ENCODE measurements around the gene C4orf50.

C4orf50 gene

GRCh38 chr4:5998333-5998936, 19.8 kb downstream of the C4orf50 start:
- Histone ChIP-seq H3F3A (ENCODE audit: low read depth) (no peaks in the 10 kb centered on the region), H3K79me2 (ENCODE audit: insufficient read depth, low read length) (no peaks in the 10 kb centered on the region), H3K9ac (ENCODE audit: low read depth, low read length, poor library complexity, severe bottlenecking) (no peak overlapping the region), H3K36me3 (ENCODE audit: insufficient read depth, low read length) (no peaks in the 10 kb centered on the region), H3K4me1 (ENCODE audit: insufficient read depth, low read length, poor library complexity, severe bottlenecking) (no peaks in the 10 kb centered on the region), H2AFZ (ENCODE audit: low read length) (no peak overlapping the region; the same call in 1 of the 2 replicates), H3K27me3 (ENCODE audit: insufficient read depth, low read length, poor library complexity, severe bottlenecking) (no peaks in the 10 kb centered on the region), H3K4me2 (ENCODE audit: low read depth, low read length, poor library complexity, severe bottlenecking) (no peak overlapping the region), H3K9me3 (ENCODE audit: insufficient read depth, low read depth, low read length) (no peaks in the 10 kb centered on the region), H4K20me1 (ENCODE audit: insufficient read depth, low read length, poor library complexity, severe bottlenecking) (no peaks in the 10 kb centered on the region), H3K4me3 (ENCODE audit: low read length, poor library complexity, severe bottlenecking) (no peak overlapping the region), H3K9me2 (replicated peaks; ENCODE audit: low read depth, low read length) (no peaks in the 10 kb centered on the region)
- TF ChIP-seq CTCF (conservative IDR thresholded peaks at IDR 0.05; ENCODE audit: low read length) (peak; percentile 99), EZH2phosphoT487 (IDR thresholded peaks at IDR 0.05; ENCODE audit: borderline replicate concordance) (no peak)

- Histone ChIP-seq H3K79me2 (ENCODE audit: insufficient read depth, low read length) (no peaks in the 10 kb centered on the region), H3K4me3 (ENCODE audit: low read length, poor library complexity, severe bottlenecking) (no peak overlapping the region), H3F3A (ENCODE audit: low read depth) (no peaks in the 10 kb centered on the region), H3K9ac (ENCODE audit: low read depth, low read length, poor library complexity, severe bottlenecking) (no peak overlapping the region), H4K20me1 (ENCODE audit: insufficient read depth, low read length, poor library complexity, severe bottlenecking) (no peaks in the 10 kb centered on the region), H3K27me3 (ENCODE audit: insufficient read depth, low read length, poor library complexity, severe bottlenecking) (no peaks in the 10 kb centered on the region), H3K4me2 (ENCODE audit: low read depth, low read length, poor library complexity, severe bottlenecking) (no peak overlapping the region), H3K36me3 (ENCODE audit: insufficient read depth, low read length) (no peaks in the 10 kb centered on the region), H2AFZ (ENCODE audit: low read length) (no peak overlapping the region), H3K9me2 (replicated peaks; ENCODE audit: low read depth, low read length) (no peaks in the 10 kb centered on the region), H3K4me1 (ENCODE audit: insufficient read depth, low read length, poor library complexity, severe bottlenecking) (no peaks in the 10 kb centered on the region), H3K9me3 (ENCODE audit: insufficient read depth, low read depth, low read length) (no peaks in the 10 kb centered on the region; the same call in 1 of the 2 replicates)
- no peak for TF ChIP-seq EZH2phosphoT487 (IDR thresholded peaks at IDR 0.05; ENCODE audit: borderline replicate concordance)
- no peak for TF ChIP-seq CTCF (conservative IDR thresholded peaks at IDR 0.05; ENCODE audit: low read length)
Observed at GRCh38 chr4:5996641-5997040, 21.6 kb downstream of the C4orf50 start.

- Histone ChIP-seq H3K4me2 (ENCODE audit: low read depth, low read length, poor library complexity, severe bottlenecking) (no peak overlapping the region), H3K9me2 (replicated peaks; ENCODE audit: low read depth, low read length) (no peaks in the 10 kb centered on the region), H3K4me3 (ENCODE audit: low read length, poor library complexity, severe bottlenecking) (no peak overlapping the region), H3K4me1 (ENCODE audit: insufficient read depth, low read length, poor library complexity, severe bottlenecking) (no peaks in the 10 kb centered on the region), H3K27me3 (ENCODE audit: insufficient read depth, low read length, poor library complexity, severe bottlenecking) (no peaks in the 10 kb centered on the region), H3F3A (ENCODE audit: low read depth) (no peaks in the 10 kb centered on the region), H3K9ac (ENCODE audit: low read depth, low read length, poor library complexity, severe bottlenecking) (no peak overlapping the region), H3K79me2 (ENCODE audit: insufficient read depth, low read length) (no peaks in the 10 kb centered on the region), H2AFZ (ENCODE audit: low read length) (no peak overlapping the region), H4K20me1 (ENCODE audit: insufficient read depth, low read length, poor library complexity, severe bottlenecking) (no peaks in the 10 kb centered on the region), H3K9me3 (ENCODE audit: insufficient read depth, low read depth, low read length) (no peaks in the 10 kb centered on the region; the same call in 1 of the 2 replicates), H3K36me3 (ENCODE audit: insufficient read depth, low read length) (no peaks in the 10 kb centered on the region)
- TF ChIP-seq CTCF (conservative IDR thresholded peaks at IDR 0.05; ENCODE audit: low read length) = no peak
- no peak for TF ChIP-seq EZH2phosphoT487 (IDR thresholded peaks at IDR 0.05; ENCODE audit: borderline replicate concordance)
Observed at GRCh38 chr4:5995901-5996623, 22.2 kb downstream of the C4orf50 start.

Measured in Loucy (cell line).